SK-N-SH (cell line): ENCODE results near the gene NOTCH4.

Source experiments
- FOXJ3 ChIP-seq: sonication (generic); formaldehyde crosslinking; IDR thresholded peaks from 2 replicates; pipeline ENCODE4 v1.5.1; 2020; ENCODE audit warnings: mild to moderate bottlenecking, missing genetic modification reagents
- GABPA ChIP-seq: IDR thresholded peaks from 2 replicates; pipeline ENCODE4 v1.4.0; 2012; ENCODE audit warnings: low read depth, mild to moderate bottlenecking
- MXI1 ChIP-seq: IDR thresholded peaks from 2 replicates; pipeline ENCODE4 v1.6.1; 2012; ENCODE audit warnings: mild to moderate bottlenecking, low read depth, low read length, improper control_type of control experiment
- NFIC ChIP-seq: IDR thresholded peaks from 2 replicates; pipeline ENCODE4 v1.4.0; 2012; ENCODE audit warnings: borderline replicate concordance
- POLR2AphosphoS5 ChIP-seq: IDR thresholded peaks from 2 replicates; pipeline ENCODE4 v1.6.1; 2012; ENCODE audit warnings: low read depth, low read length
- SMC3 ChIP-seq: IDR thresholded peaks from 2 replicates; pipeline ENCODE4 v1.6.1; 2012; ENCODE audit warnings: low read depth, low read length, improper control_type of control experiment
- TAF1 ChIP-seq: IDR thresholded peaks from 2 replicates; pipeline ENCODE4 v1.6.1; 2012; ENCODE audit warnings: low read depth, mild to moderate bottlenecking, low read length, moderate library complexity, borderline replicate concordance
- YY1 ChIP-seq: IDR thresholded peaks from 2 replicates; pipeline ENCODE4 v1.4.0; 2012; ENCODE audit warnings: low read depth, mild to moderate bottlenecking
- TF ChIP-seq, protein P1 (sequence below): fragments of 200-600 bp; sonication (generic); IDR thresholded peaks from 2 replicates; pipeline ENCODE4 v1.6.1; 2017; ENCODE audit warnings: antibody characterized with exemption, mild to moderate bottlenecking, moderate library complexity
- TF ChIP-seq, protein P2 (sequence below): IDR thresholded peaks from 2 replicates; pipeline ENCODE4 v1.6.1; 2012; ENCODE audit warnings: mild to moderate bottlenecking, low read depth, low read length, moderate library complexity
- TF ChIP-seq, protein P3 (sequence below): IDR thresholded peaks from 2 replicates; pipeline ENCODE4 v1.4.0; 2012; ENCODE audit warnings: low read depth
- TF ChIP-seq, protein P4 (sequence below): fragments of 150-350 bp; IDR thresholded peaks from 2 replicates; pipeline ENCODE4 v1.6.1; 2017; ENCODE audit warnings: antibody characterized with exemption, low read length, low read depth, borderline replicate concordance

DNA sequence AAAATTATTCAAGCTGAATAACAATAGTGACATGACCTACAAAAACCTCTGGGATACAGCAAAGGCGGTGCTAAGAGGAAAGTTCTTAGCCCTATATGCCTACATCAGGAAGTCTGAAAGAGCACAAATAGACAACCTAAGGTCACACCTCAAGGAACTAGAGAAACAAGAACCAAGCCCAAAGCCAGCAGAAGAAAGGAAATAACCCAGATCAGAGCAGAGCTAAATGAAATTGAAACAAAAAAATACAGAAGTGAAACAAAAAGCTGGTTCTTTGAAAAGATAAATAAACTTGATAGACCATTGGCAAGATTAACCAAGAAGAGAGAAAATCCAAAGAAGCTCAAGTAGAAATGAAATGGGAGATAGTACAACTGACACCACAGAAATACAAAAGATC, 47.6 kb upstream of the NOTCH4 start:
- TF ChIP-seq, protein P1, sequence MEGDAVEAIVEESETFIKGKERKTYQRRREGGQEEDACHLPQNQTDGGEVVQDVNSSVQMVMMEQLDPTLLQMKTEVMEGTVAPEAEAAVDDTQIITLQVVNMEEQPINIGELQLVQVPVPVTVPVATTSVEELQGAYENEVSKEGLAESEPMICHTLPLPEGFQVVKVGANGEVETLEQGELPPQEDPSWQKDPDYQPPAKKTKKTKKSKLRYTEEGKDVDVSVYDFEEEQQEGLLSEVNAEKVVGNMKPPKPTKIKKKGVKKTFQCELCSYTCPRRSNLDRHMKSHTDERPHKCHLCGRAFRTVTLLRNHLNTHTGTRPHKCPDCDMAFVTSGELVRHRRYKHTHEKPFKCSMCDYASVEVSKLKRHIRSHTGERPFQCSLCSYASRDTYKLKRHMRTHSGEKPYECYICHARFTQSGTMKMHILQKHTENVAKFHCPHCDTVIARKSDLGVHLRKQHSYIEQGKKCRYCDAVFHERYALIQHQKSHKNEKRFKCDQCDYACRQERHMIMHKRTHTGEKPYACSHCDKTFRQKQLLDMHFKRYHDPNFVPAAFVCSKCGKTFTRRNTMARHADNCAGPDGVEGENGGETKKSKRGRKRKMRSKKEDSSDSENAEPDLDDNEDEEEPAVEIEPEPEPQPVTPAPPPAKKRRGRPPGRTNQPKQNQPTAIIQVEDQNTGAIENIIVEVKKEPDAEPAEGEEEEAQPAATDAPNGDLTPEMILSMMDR: no peak
- TF ChIP-seq POLR2AphosphoS5: no peak
- TF ChIP-seq SMC3: no peak
- no peak for TF ChIP-seq MXI1
- TF ChIP-seq, protein P2, sequence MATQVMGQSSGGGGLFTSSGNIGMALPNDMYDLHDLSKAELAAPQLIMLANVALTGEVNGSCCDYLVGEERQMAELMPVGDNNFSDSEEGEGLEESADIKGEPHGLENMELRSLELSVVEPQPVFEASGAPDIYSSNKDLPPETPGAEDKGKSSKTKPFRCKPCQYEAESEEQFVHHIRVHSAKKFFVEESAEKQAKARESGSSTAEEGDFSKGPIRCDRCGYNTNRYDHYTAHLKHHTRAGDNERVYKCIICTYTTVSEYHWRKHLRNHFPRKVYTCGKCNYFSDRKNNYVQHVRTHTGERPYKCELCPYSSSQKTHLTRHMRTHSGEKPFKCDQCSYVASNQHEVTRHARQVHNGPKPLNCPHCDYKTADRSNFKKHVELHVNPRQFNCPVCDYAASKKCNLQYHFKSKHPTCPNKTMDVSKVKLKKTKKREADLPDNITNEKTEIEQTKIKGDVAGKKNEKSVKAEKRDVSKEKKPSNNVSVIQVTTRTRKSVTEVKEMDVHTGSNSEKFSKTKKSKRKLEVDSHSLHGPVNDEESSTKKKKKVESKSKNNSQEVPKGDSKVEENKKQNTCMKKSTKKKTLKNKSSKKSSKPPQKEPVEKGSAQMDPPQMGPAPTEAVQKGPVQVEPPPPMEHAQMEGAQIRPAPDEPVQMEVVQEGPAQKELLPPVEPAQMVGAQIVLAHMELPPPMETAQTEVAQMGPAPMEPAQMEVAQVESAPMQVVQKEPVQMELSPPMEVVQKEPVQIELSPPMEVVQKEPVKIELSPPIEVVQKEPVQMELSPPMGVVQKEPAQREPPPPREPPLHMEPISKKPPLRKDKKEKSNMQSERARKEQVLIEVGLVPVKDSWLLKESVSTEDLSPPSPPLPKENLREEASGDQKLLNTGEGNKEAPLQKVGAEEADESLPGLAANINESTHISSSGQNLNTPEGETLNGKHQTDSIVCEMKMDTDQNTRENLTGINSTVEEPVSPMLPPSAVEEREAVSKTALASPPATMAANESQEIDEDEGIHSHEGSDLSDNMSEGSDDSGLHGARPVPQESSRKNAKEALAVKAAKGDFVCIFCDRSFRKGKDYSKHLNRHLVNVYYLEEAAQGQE: no peak
- TF ChIP-seq YY1: no peak
- TF ChIP-seq, protein P3, sequence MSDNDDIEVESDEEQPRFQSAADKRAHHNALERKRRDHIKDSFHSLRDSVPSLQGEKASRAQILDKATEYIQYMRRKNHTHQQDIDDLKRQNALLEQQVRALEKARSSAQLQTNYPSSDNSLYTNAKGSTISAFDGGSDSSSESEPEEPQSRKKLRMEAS: no peak
- TF ChIP-seq TAF1: no peak
- TF ChIP-seq GABPA: no peak
- no peak for TF ChIP-seq FOXJ3 (CRISPR knock-in tag)
- TF ChIP-seq, protein P4, sequence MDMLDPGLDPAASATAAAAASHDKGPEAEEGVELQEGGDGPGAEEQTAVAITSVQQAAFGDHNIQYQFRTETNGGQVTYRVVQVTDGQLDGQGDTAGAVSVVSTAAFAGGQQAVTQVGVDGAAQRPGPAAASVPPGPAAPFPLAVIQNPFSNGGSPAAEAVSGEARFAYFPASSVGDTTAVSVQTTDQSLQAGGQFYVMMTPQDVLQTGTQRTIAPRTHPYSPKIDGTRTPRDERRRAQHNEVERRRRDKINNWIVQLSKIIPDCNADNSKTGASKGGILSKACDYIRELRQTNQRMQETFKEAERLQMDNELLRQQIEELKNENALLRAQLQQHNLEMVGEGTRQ: no peak
- TF ChIP-seq NFIC: no peak
